HG02870 (cell line): ENCODE results near the gene MAP7D1.
A peak's percentile ranks its signal among the peaks of the same experiment; 100 is the strongest.

ENCODE experiments used
- ATAC-seq: cut with Tn5 transposase; IDR thresholded peaks from one replicate; pipeline ENCODE4 v1.9.1; 2021; ENCODE audit warnings: mild to moderate bottlenecking, moderate library complexity; ENCODE audit not compliant: unreplicated experiment

The MAP7D1 gene

GRCh38 chr1:36155408-36156328, at the start of gene MAP7D1:
TSS of gene MAP7D1 (plus strand) at chr1:36156160. CDS start at chr1:36156418, 258 bp downstream.
- ATAC-seq: peak; percentile 42

GRCh38 chr1:36106269-36106668, 49.7 kb upstream of the MAP7D1 start:
- ATAC-seq: no peak

- ATAC-seq: no peak
These were observed 48.6 kb upstream of the MAP7D1 start for GRCh38 chr1:36107394-36107793.

GRCh38 chr1:36108314-36108713, 47.6 kb upstream of the MAP7D1 start:
- no peak for ATAC-seq

GRCh38 chr1:36109041-36109679, 46.8 kb upstream of the MAP7D1 start:
- ATAC-seq: no peak

GRCh38 chr1:36111151-36111550, 44.8 kb upstream of the MAP7D1 start:
- ATAC-seq: no peak

GRCh38 chr1:36112823-36113222, 43.1 kb upstream of the MAP7D1 start:
- ATAC-seq: no peak

GRCh38 chr1:36114371-36114770, 41.6 kb upstream of the MAP7D1 start:
- ATAC-seq: no peak

- ATAC-seq: no peak
These were observed 40.7 kb upstream of the MAP7D1 start for GRCh38 chr1:36115200-36115669.

- ATAC-seq: no peak
These were observed 40.0 kb upstream of the MAP7D1 start for GRCh38 chr1:36115931-36116330.

GRCh38 chr1:36116901-36117300, 39.1 kb upstream of the MAP7D1 start:
- no peak for ATAC-seq

- ATAC-seq: no peak
These were observed 37.3 kb upstream of the MAP7D1 start for GRCh38 chr1:36118447-36119204.

GRCh38 chr1:36119456-36119855, 36.5 kb upstream of the MAP7D1 start:
- ATAC-seq: no peak

GRCh38 chr1:36122062-36123030, 33.6 kb upstream of the MAP7D1 start:
- no peak for ATAC-seq

- no peak for ATAC-seq
These were observed 32.6 kb upstream of the MAP7D1 start for GRCh38 chr1:36123356-36123755.

GRCh38 chr1:36124404-36125128, 31.4 kb upstream of the MAP7D1 start:
- no peak for ATAC-seq

GRCh38 chr1:36125129-36125991, 30.6 kb upstream of the MAP7D1 start, which contains the start of gene COL8A2:
TSS of gene COL8A2 (minus strand) at chr1:36125222. CDS start at chr1:36100242, 24,980 bp downstream.
- ATAC-seq: no peak

- ATAC-seq: no peak
These were observed 29.8 kb upstream of the MAP7D1 start for GRCh38 chr1:36126005-36126716.
